ENCODE results near the gene TRIP4. TPM values are rescaled to one million over a fixed set of nuclear protein-coding genes. Genes with fewer than 3 reads are reported as not detected.
A peak's percentile ranks its signal among the peaks of the same experiment; 100 is the strongest.
"Not testable (repeated sequence)": the region's sequence is repeated elsewhere in the genome, so short reads cannot be mapped to it uniquely, and the experiment has no call there.

TRIP4 gene
- total RNA-seq, 1 experiment from 2014 or later: 18.1 TPM

DNA sequence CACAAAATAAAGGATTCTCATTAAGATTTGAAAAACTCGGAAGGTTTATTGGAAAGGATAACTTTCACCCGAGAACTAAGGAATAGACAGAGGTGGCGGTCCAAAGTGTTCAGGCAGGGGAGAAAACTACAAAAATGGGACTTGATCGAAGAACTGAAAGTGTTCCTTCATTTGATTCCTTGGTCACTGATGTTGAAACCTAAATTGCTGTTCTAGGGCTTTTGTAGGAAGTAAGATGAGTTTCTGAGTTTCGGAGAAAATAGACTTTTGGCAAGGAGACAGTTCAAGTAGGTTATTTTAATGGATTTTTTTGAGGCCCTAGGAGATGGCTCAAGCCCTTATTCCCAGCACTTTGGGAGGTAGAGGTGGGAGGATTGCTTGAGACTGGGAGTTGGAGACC lies 1.4 kb downstream of the TRIP4 start:
- POLR2A ChIA-PET (ENCODE audit: unreplicated experiment): no interaction called here

DNA sequence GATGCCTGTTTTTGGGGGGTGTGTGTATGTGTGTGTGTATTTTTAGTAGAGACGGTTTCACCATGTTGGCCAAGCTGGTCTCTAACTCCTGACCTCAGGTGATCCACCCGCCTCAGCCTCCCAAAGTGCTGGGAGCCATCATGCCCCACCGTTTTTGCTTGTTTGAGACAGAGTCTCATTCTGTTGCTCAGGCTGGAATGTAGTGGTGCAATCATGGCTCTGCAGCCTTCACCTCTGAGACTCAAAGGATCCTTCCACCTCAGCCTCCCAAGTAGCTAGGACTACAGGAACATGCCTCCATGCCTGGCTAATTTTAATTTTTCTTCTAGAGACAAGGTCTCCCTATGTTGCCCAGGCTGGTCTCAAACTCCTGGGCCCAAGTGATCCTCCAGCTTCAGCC lies 4.8 kb downstream of the TRIP4 start:
- H4K20me1 ChIP-seq (ENCODE audit: insufficient read depth); POLR2A ChIA-PET (ENCODE audit: unreplicated experiment); H3K9me2 ChIP-seq (ENCODE audit: insufficient read depth); H3K27me3 ChIP-seq (ENCODE audit: insufficient read depth, low read depth); BruUV-seq (replicated peaks); DNase-seq; H3F3A ChIP-seq (ENCODE audit: insufficient read depth, low read depth); H3K36me3 ChIP-seq (ENCODE audit: low read depth); H3K27ac ChIP-seq; H3K4me3 ChIP-seq; intact Hi-C loops (cut with micrococcal nuclease; ENCODE audit: unreplicated experiment); CTCF ChIA-PET; H3K4me1 ChIP-seq (replicated peaks; ENCODE audit: insufficient read depth); H2AFZ ChIP-seq; H3K4me2 ChIP-seq; H3K9me3 ChIP-seq (ENCODE audit: insufficient read depth, low read depth): not testable (repeated sequence)
- H3K79me2 ChIP-seq (ENCODE audit: low read depth): peaks cover 15% of the 10 kb centered on the region

More for the DNA sequence above, 1.4 kb downstream of the TRIP4 start:
- H4K20me1 ChIP-seq (ENCODE audit: insufficient read depth): no peaks in the 10 kb centered on the region
- H3K27ac ChIP-seq: no peak overlapping the region
- H3K4me3 ChIP-seq: no peak overlapping the region; the same call in 1 of the 2 replicates
- intact Hi-C loops (cut with micrococcal nuclease; ENCODE audit: unreplicated experiment): no loop called here
- H3K9me2 ChIP-seq (ENCODE audit: insufficient read depth): no peaks in the 10 kb centered on the region
- no peaks in the 10 kb centered on the region for H3K27me3 ChIP-seq (ENCODE audit: insufficient read depth, low read depth)
- no peaks in the 10 kb centered on the region for H3K4me1 ChIP-seq (replicated peaks; ENCODE audit: insufficient read depth)
- no peak for TF ChIP-seq EZH2 (IDR thresholded peaks at IDR 0.05; ENCODE audit: low read depth)
- TF ChIP-seq, protein P1, sequence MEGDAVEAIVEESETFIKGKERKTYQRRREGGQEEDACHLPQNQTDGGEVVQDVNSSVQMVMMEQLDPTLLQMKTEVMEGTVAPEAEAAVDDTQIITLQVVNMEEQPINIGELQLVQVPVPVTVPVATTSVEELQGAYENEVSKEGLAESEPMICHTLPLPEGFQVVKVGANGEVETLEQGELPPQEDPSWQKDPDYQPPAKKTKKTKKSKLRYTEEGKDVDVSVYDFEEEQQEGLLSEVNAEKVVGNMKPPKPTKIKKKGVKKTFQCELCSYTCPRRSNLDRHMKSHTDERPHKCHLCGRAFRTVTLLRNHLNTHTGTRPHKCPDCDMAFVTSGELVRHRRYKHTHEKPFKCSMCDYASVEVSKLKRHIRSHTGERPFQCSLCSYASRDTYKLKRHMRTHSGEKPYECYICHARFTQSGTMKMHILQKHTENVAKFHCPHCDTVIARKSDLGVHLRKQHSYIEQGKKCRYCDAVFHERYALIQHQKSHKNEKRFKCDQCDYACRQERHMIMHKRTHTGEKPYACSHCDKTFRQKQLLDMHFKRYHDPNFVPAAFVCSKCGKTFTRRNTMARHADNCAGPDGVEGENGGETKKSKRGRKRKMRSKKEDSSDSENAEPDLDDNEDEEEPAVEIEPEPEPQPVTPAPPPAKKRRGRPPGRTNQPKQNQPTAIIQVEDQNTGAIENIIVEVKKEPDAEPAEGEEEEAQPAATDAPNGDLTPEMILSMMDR (conservative IDR thresholded peaks at IDR 0.05): no peak
- H3K79me2 ChIP-seq (ENCODE audit: low read depth): peaks cover 15% of the 10 kb centered on the region
- BruUV-seq (replicated peaks): TSS peak; percentile 62
- CTCF ChIA-PET: no interaction called here
- no peaks in the 10 kb centered on the region for H3F3A ChIP-seq (ENCODE audit: insufficient read depth, low read depth)
- H2AFZ ChIP-seq: no peak overlapping the region
- no peaks in the 10 kb centered on the region for H3K36me3 ChIP-seq (ENCODE audit: low read depth)
- DNase-seq: no peak
- H3K4me2 ChIP-seq: peak overlapping the region; percentile 72
- H3K9me3 ChIP-seq (ENCODE audit: insufficient read depth, low read depth): no peaks in the 10 kb centered on the region

DNA sequence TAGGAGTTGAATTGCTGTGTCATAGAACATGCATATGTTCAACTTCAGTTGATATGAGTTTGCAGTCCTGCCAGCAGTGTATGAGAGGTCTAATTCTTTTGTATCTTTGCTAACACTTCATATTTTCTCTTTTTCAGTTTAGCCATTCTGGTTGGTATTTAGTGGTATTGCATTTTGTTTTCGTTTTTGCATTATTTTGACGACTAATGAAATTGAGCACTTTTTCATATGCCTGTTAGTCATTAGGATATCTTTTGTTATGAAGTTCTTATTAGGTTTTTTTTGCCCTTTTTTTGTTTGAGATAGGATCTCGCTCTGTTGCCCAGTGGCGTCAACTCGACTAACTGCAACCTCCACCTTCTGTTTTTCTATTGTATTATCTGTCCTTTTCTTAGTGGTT lies 9.2 kb downstream of the TRIP4 start:
- Histone ChIP-seq H3K27ac (no peak overlapping the region), H3K27me3 (ENCODE audit: insufficient read depth, low read depth) (no peaks in the 10 kb centered on the region), H3K4me2 (no peak overlapping the region), H3K79me2 (ENCODE audit: low read depth) (no peaks in the 10 kb centered on the region), H3K36me3 (ENCODE audit: low read depth) (no peaks in the 10 kb centered on the region), H3K4me1 (replicated peaks; ENCODE audit: insufficient read depth) (no peaks in the 10 kb centered on the region), H3K4me3 (no peak overlapping the region), H2AFZ (no peak overlapping the region), H3K9me3 (ENCODE audit: insufficient read depth, low read depth) (no peaks in the 10 kb centered on the region), H4K20me1 (ENCODE audit: insufficient read depth) (no peaks in the 10 kb centered on the region), H3K9me2 (ENCODE audit: insufficient read depth) (no peaks in the 10 kb centered on the region), H3F3A (ENCODE audit: insufficient read depth, low read depth) (no peaks in the 10 kb centered on the region)
- ChIA-PET POLR2A (ENCODE audit: unreplicated experiment) (interaction anchor here (0.6 kb wide), 1 partner anchor 310 kb away, joined by 7 read pairs; no protein-coding TSS in a partner anchor), CTCF (no interaction called here)
- TF ChIP-seq EZH2 (IDR thresholded peaks at IDR 0.05; ENCODE audit: low read depth): no peak
- TF ChIP-seq, protein P1 (conservative IDR thresholded peaks at IDR 0.05): no peak
- no TSS peak for BruUV-seq (replicated peaks)
- DNase-seq: no peak
- intact Hi-C loops (cut with micrococcal nuclease; ENCODE audit: unreplicated experiment): no loop called here

DNA sequence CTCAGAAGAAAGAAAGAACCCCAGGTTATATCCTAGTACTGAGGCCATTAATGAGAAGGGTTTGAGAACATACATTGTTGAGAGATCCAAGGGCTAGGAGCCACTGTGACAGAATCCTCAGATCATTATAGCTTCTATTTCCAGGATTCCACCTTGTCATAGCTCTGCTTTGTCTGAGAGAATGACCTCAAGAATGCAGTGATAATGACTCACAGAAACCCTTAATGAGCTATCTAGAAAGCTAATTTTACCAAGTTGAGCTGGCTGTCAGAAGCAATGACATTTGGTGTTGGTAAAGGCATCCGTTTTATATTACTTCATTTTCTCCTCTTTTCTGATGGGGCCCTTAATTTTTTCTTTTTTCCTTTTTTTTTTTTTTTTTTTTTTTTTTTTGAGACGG lies 10.9 kb downstream of the TRIP4 start:
- no peaks in the 10 kb centered on the region for H3K9me2 ChIP-seq (ENCODE audit: insufficient read depth)
- no peaks in the 10 kb centered on the region for H3K4me1 ChIP-seq (replicated peaks; ENCODE audit: insufficient read depth)
- BruUV-seq (replicated peaks): no TSS peak
- intact Hi-C loops (cut with micrococcal nuclease; ENCODE audit: unreplicated experiment): no loop called here
- DNase-seq: no peak
- no peaks in the 10 kb centered on the region for H4K20me1 ChIP-seq (ENCODE audit: insufficient read depth)
- no peak overlapping the region for H2AFZ ChIP-seq
- ChIA-PET POLR2A (ENCODE audit: unreplicated experiment) (interaction anchor here (0.7 kb wide), 3 partner anchors 28 to 907 kb away, joined by 5 to 14 read pairs (median 8); no protein-coding TSS in a partner anchor), CTCF (interaction anchor here (0.7 to 0.8 kb wide), 2 partner anchors 11 to 495 kb away, joined by 7 to 11 read pairs; no protein-coding TSS in a partner anchor)
- no peaks in the 10 kb centered on the region for H3F3A ChIP-seq (ENCODE audit: insufficient read depth, low read depth)
- TF ChIP-seq, protein P1 (conservative IDR thresholded peaks at IDR 0.05): no peak
- H3K9me3 ChIP-seq (ENCODE audit: insufficient read depth, low read depth): no peaks in the 10 kb centered on the region
- no peaks in the 10 kb centered on the region for H3K79me2 ChIP-seq (ENCODE audit: low read depth)
- no peak overlapping the region for H3K4me2 ChIP-seq
- H3K36me3 ChIP-seq (ENCODE audit: low read depth): no peaks in the 10 kb centered on the region
- no peaks in the 10 kb centered on the region for H3K27me3 ChIP-seq (ENCODE audit: insufficient read depth, low read depth)
- no peak overlapping the region for H3K4me3 ChIP-seq
- H3K27ac ChIP-seq: no peak overlapping the region
